Neural progenitor cell (in vitro differentiated cells): ENCODE data around the gene URGCP. TPM values are rescaled to one million over a fixed set of nuclear protein-coding genes. Genes with fewer than 3 reads are reported as not detected.
A peak's percentile ranks its signal among the peaks of the same experiment; 100 is the strongest.

Experiments used
- DNase-seq: peaks from one replicate; pipeline ENCODE4 v3.0.0-alpha.2; 2016; ENCODE audit warnings: low spot score
- H2AFZ ChIP-seq: fragments of 200-600 bp; sonication (generic); replicated peaks from 2 replicates; pipeline ENCODE4 v1.6.1; 2016; ENCODE audit warnings: antibody characterized with exemption
- H3F3A ChIP-seq: fragments of 200-600 bp; sonication (generic); 2 replicates; pipeline ENCODE4 v1.6.1; 2016; ENCODE audit warnings: antibody characterized with exemption, low read depth
- H3K27ac ChIP-seq: fragments of 200-600 bp; sonication (generic); 2 replicates; pipeline ENCODE4 v1.5.1; 2016; ENCODE audit warnings: mild to moderate bottlenecking
- H3K27me3 ChIP-seq: fragments of 200-600 bp; sonication (generic); 2 replicates; pipeline ENCODE4 v1.6.1; 2016; ENCODE audit warnings: mild to moderate bottlenecking, moderate library complexity
- H3K36me3 ChIP-seq: fragments of 200-600 bp; sonication (generic); 2 replicates; pipeline ENCODE4 v1.5.1; 2016
- H3K4me1 ChIP-seq: fragments of 200-600 bp; sonication (generic); 2 replicates; pipeline ENCODE4 v1.6.1; 2016; ENCODE audit warnings: mixed run types
- H3K4me2 ChIP-seq: fragments of 200-600 bp; sonication (generic); 2 replicates; pipeline ENCODE4 v1.6.1; 2016
- H3K4me3 ChIP-seq: fragments of 200-600 bp; sonication (generic); 2 replicates; pipeline ENCODE4 v1.5.1; 2016
- H3K79me2 ChIP-seq: fragments of 200-600 bp; sonication (generic); 2 replicates; pipeline ENCODE4 v1.6.1; 2016; ENCODE audit warnings: low read depth
- H3K9ac ChIP-seq: fragments of 200-600 bp; sonication (generic); 2 replicates; pipeline ENCODE4 v1.6.1; 2016
- H3K9me3 ChIP-seq: fragments of 200-600 bp; sonication (generic); 2 replicates; pipeline ENCODE4 v1.5.1; 2016; ENCODE audit warnings: low read depth
- H4K20me1 ChIP-seq: fragments of 200-600 bp; sonication (generic); 2 replicates; pipeline ENCODE4 v1.6.1; 2016; ENCODE audit warnings: low read depth
- H3K27ac Mint-ChIP-seq: 3 replicates; pipeline ENCODE4 v1.8.0; 2021; ENCODE audit warnings: mixed read lengths
- H3K27me3 Mint-ChIP-seq: 2 replicates; pipeline ENCODE4 v1.8.0; 2022; ENCODE audit warnings: low read depth, mild to moderate bottlenecking, inconsistent platforms, moderate library complexity, mixed read lengths; ENCODE audit not compliant: insufficient read depth
- H3K36me3 Mint-ChIP-seq: 3 replicates; pipeline ENCODE4 v1.8.0; 2021; ENCODE audit warnings: mixed read lengths
- H3K4me1 Mint-ChIP-seq: 3 replicates; pipeline ENCODE4 v1.8.0; 2021; ENCODE audit warnings: mixed read lengths
- H3K4me3 Mint-ChIP-seq: 3 replicates; pipeline ENCODE4 v1.8.0; 2021; ENCODE audit warnings: mild to moderate bottlenecking, moderate library complexity, mixed read lengths
- H3K9me3 Mint-ChIP-seq: 3 replicates; pipeline ENCODE4 v1.8.0; 2020; ENCODE audit warnings: mixed read lengths
- CTCF ChIP-seq: fragments of 200-600 bp; sonication (generic); IDR thresholded peaks from 2 replicates; pipeline ENCODE4 v1.5.1; 2017; ENCODE audit warnings: antibody characterized with exemption, mild to moderate bottlenecking
- EZH2 ChIP-seq: fragments of 200-600 bp; sonication (generic); IDR thresholded peaks from 2 replicates; pipeline ENCODE4 v1.6.1; 2017; ENCODE audit warnings: antibody characterized with exemption, mild to moderate bottlenecking, moderate library complexity
- EZH2phosphoT487 ChIP-seq: fragments of 200-600 bp; sonication (generic); IDR thresholded peaks from 2 replicates; pipeline ENCODE4 v1.6.1; 2017; ENCODE audit warnings: antibody characterized with exemption
- total RNA-seq: library from RNA; depleted of rRNA; stranded (reverse); fragments of >200 nt; gene quantifications from 2 replicates; pipeline ENCODE4 v1.2.3, GENCODE V29; 2015; ENCODE audit warnings: low replicate concordance

URGCP gene
- total RNA-seq, 1 donor from 2014 or later = 9.2 TPM

- no peak overlapping the region for H3K27ac Mint-ChIP-seq
- Histone ChIP-seq H3K27me3 (peaks cover 8% of the 10 kb centered on the region), H3K4me1 (no peaks in the 10 kb centered on the region), H3K27ac (no peak overlapping the region), H3K9ac (no peak overlapping the region), H3K4me2 (no peak overlapping the region), H2AFZ (no peak overlapping the region), H3K79me2 (no peaks in the 10 kb centered on the region), H3K9me3 (no peaks in the 10 kb centered on the region), H3F3A (peaks cover 7% of the 10 kb centered on the region), H3K36me3 (no peaks in the 10 kb centered on the region), H3K4me3 (no peak overlapping the region), H4K20me1 (no peaks in the 10 kb centered on the region)
- H3K36me3 Mint-ChIP-seq = peaks cover 3% of the 10 kb centered on the region
- TF ChIP-seq CTCF = no peak
- no peak for TF ChIP-seq EZH2
- no peak for TF ChIP-seq EZH2phosphoT487
- no peak overlapping the region for H3K4me3 Mint-ChIP-seq
- peaks cover 2% of the 10 kb centered on the region for H3K27me3 Mint-ChIP-seq
- H3K9me3 Mint-ChIP-seq = no peaks in the 10 kb centered on the region
- H3K4me1 Mint-ChIP-seq = peaks cover 3% of the 10 kb centered on the region
- DNase-seq = no peak
Observed at GRCh38 chr7:43931346-43931745, 24.9 kb upstream of the URGCP start.

- H3K36me3 ChIP-seq = no peaks in the 10 kb centered on the region
- H3K9me3 Mint-ChIP-seq = no peaks in the 10 kb centered on the region
- H3K4me2 ChIP-seq = no peak overlapping the region
- H3K27ac Mint-ChIP-seq = no peak overlapping the region
- no peak overlapping the region for H3K4me3 ChIP-seq
- TF ChIP-seq CTCF = no peak
- TF ChIP-seq EZH2phosphoT487 = no peak
- no peak for TF ChIP-seq EZH2
- no peak for DNase-seq
- H3K9ac ChIP-seq = no peak overlapping the region
- H3K9me3 ChIP-seq = no peaks in the 10 kb centered on the region
- no peak overlapping the region for H2AFZ ChIP-seq
- H3K27ac ChIP-seq = no peak overlapping the region
- peaks cover 6% of the 10 kb centered on the region for H3K4me1 Mint-ChIP-seq
- H3K79me2 ChIP-seq = no peaks in the 10 kb centered on the region
- H3K27me3 ChIP-seq = peaks cover 16% of the 10 kb centered on the region
- peaks cover 14% of the 10 kb centered on the region for H3F3A ChIP-seq
- no peak overlapping the region for H3K4me3 Mint-ChIP-seq
- no peaks in the 10 kb centered on the region for H3K4me1 ChIP-seq
- peaks cover 3% of the 10 kb centered on the region for H3K36me3 Mint-ChIP-seq
- peaks cover 2% of the 10 kb centered on the region for H3K27me3 Mint-ChIP-seq
- no peaks in the 10 kb centered on the region for H4K20me1 ChIP-seq
Observed at GRCh38 chr7:43929529-43930457, 23.4 kb upstream of the URGCP start.

GRCh38 chr7:43927810-43928209 is 21.4 kb upstream of the URGCP start:
- Mint-ChIP-seq H3K4me1 (peaks cover 6% of the 10 kb centered on the region), H3K4me3 (peak overlapping the region; percentile 42), H3K27ac (no peak overlapping the region), H3K27me3 (peaks cover 2% of the 10 kb centered on the region), H3K9me3 (no peaks in the 10 kb centered on the region), H3K36me3 (peaks cover 6% of the 10 kb centered on the region)
- DNase-seq = no peak
- Histone ChIP-seq H3F3A (peaks cover 14% of the 10 kb centered on the region), H3K79me2 (no peaks in the 10 kb centered on the region), H3K36me3 (no peaks in the 10 kb centered on the region), H3K4me3 (no peak overlapping the region), H3K4me2 (no peak overlapping the region), H3K9me3 (no peaks in the 10 kb centered on the region), H3K9ac (no peak overlapping the region), H2AFZ (no peak overlapping the region), H3K4me1 (no peaks in the 10 kb centered on the region), H4K20me1 (no peaks in the 10 kb centered on the region), H3K27me3 (peaks cover 16% of the 10 kb centered on the region), H3K27ac (no peak overlapping the region)
- TF ChIP-seq EZH2phosphoT487 = no peak
- TF ChIP-seq EZH2 = no peak
- TF ChIP-seq CTCF = no peak
